OCI-LY7 (cell line): ENCODE data around the gene CPT2. TPM values are rescaled to one million over a fixed set of nuclear protein-coding genes. Genes with fewer than 3 reads are reported as not detected.

Experiments
- BruUV-seq: library from RNA; stranded (reverse); fragments of 400-500 nt; replicated peaks from 2 replicates; lab custom pipeline; 2021; lab: Mats Ljungman, UMichigan
- CTCF ChIA-PET: fragments of 300-600 bp; sonication (Branson Sonifier 250); formaldehyde crosslinking; loops from one replicate; lab custom pipeline; 2022; ENCODE audit warnings: antibody characterized with exemption; ENCODE audit not compliant: unreplicated experiment; lab: Charles Lee
- POLR2A ChIA-PET: fragments of 300-600 bp; sonication (Branson Sonifier 250); formaldehyde crosslinking; loops from one replicate; lab custom pipeline; 2022; ENCODE audit warnings: antibody characterized with exemption; lab: Charles Lee
- DNase-seq: peaks from one replicate; pipeline ENCODE4 v3.0.0-alpha.2; 2015; ENCODE audit warnings: low spot score
- H2AFZ ChIP-seq: fragments of 200-600 bp; sonication (generic), shearing (Covaris generic); 2 replicates; pipeline ENCODE4 v1.6.1; 2014; ENCODE audit warnings: mild to moderate bottlenecking, antibody characterized with exemption, low read length, moderate library complexity
- H3K27ac ChIP-seq: fragments of 200-600 bp; sonication (generic); 2 replicates; pipeline ENCODE4 v1.5.1; 2014; ENCODE audit warnings: mixed run types, low read depth, mild to moderate bottlenecking, moderate library complexity, low read length, inconsistent platforms; ENCODE audit not compliant: poor library complexity, severe bottlenecking
- H3K36me3 ChIP-seq: fragments of 200-600 bp; sonication (generic); 2 replicates; pipeline ENCODE4 v1.6.1; 2014; ENCODE audit warnings: mild to moderate bottlenecking, antibody characterized with exemption, low read length, moderate library complexity, mixed read lengths; ENCODE audit not compliant: insufficient read depth
- H3K4me1 ChIP-seq: fragments of 200-600 bp; sonication (generic); 2 replicates; pipeline ENCODE4 v1.5.1; 2014; ENCODE audit warnings: mild to moderate bottlenecking, low read length; ENCODE audit not compliant: insufficient read depth, poor library complexity, severe bottlenecking
- H3K4me2 ChIP-seq: fragments of 200-600 bp; sonication (generic); 2 replicates; pipeline ENCODE4 v1.6.1; 2014; ENCODE audit warnings: mild to moderate bottlenecking, low read length
- H3K4me3 ChIP-seq: fragments of 200-600 bp; sonication (generic); 2 replicates; pipeline ENCODE4 v1.5.1; 2014; ENCODE audit warnings: mild to moderate bottlenecking, low read depth, low read length; ENCODE audit not compliant: poor library complexity, severe bottlenecking
- H3K79me2 ChIP-seq: fragments of 200-600 bp; sonication (generic); 2 replicates; pipeline ENCODE4 v1.6.1; 2016; ENCODE audit warnings: low read depth, mild to moderate bottlenecking, low read length, moderate library complexity, mixed read lengths; ENCODE audit not compliant: insufficient read depth
- H3K9me2 ChIP-seq: fragments of 200-600 bp; sonication (generic); 2 replicates; pipeline ENCODE4 v1.6.1; 2016; ENCODE audit warnings: mild to moderate bottlenecking, low read length, mixed read lengths; ENCODE audit not compliant: insufficient read depth
- H3K9me3 ChIP-seq: fragments of 200-600 bp; sonication (generic); 2 replicates; pipeline ENCODE4 v1.6.1; 2014; ENCODE audit warnings: mild to moderate bottlenecking, mixed run types, low read length, mixed read lengths
- H4K20me1 ChIP-seq: fragments of 200-600 bp; sonication (generic); 2 replicates; pipeline ENCODE4 v1.6.1; 2014; ENCODE audit warnings: mild to moderate bottlenecking, antibody characterized with exemption, low read length, moderate library complexity, mixed read lengths; ENCODE audit not compliant: insufficient read depth
- CTCF ChIP-seq: fragments of 200-600 bp; sonication (generic); conservative IDR thresholded peaks from 2 replicates; pipeline ENCODE4 v1.5.1; 2014; ENCODE audit warnings: mild to moderate bottlenecking, antibody characterized with exemption, low read length, moderate library complexity, mixed read lengths
- EZH2phosphoT487 ChIP-seq: fragments of 200-600 bp; sonication (generic); IDR thresholded peaks from 2 replicates; pipeline ENCODE4 v1.6.1; 2018; ENCODE audit warnings: low read depth, borderline replicate concordance, mild to moderate bottlenecking, mixed run types, antibody characterized with exemption, low read length, moderate library complexity, mixed read lengths
- intact Hi-C: fragments of 100-400 bp; cut with micrococcal nuclease; formaldehyde crosslinking; loops from one replicate; pipeline ENCODE4 v1.10.0; 2022; ENCODE audit not compliant: unreplicated experiment
- total RNA-seq, 2 experiments: library from RNA; depleted of rRNA in 1 of 2; stranded (reverse); fragments of >200 nt in 1 of 2; shearing (Covaris generic) in 1 of 2; gene quantifications; 2 replicates each; pipeline ENCODE4 v1.2.3, GENCODE V29; 2014 to 2022

The CPT2 gene
- total RNA-seq, 2 experiments from 2014 or later: 19.9 to 26.6 TPM

- no peak overlapping the region for H3K4me2 ChIP-seq
- BruUV-seq: no TSS peak
- H3K4me1 ChIP-seq: peaks cover 5% of the 10 kb centered on the region
- intact Hi-C loops: no loop called here
- H3K36me3 ChIP-seq: no peaks in the 10 kb centered on the region
- DNase-seq: no peak
- no peaks in the 10 kb centered on the region for H4K20me1 ChIP-seq
- H3K79me2 ChIP-seq: no peaks in the 10 kb centered on the region
- H2AFZ ChIP-seq: no peak overlapping the region
- no peaks in the 10 kb centered on the region for H3K9me2 ChIP-seq
- no peak overlapping the region for H3K4me3 ChIP-seq
- POLR2A ChIA-PET: interaction anchor here (1.4 kb wide), 1 partner anchor 12 kb away, joined by 4 read pairs; no protein-coding TSS in a partner anchor
- no peak overlapping the region for H3K27ac ChIP-seq
- TF ChIP-seq CTCF (no peak), EZH2phosphoT487 (no peak)
- CTCF ChIA-PET: no interaction called here
- H3K9me3 ChIP-seq: no peaks in the 10 kb centered on the region
These were observed 48.5 kb upstream of the CPT2 start for GRCh38 chr1:53148123-53148522.

GRCh38 chr1:53153752-53154151 is 42.9 kb upstream of the CPT2 start:
- no peaks in the 10 kb centered on the region for H3K9me3 ChIP-seq
- H3K9me2 ChIP-seq: no peaks in the 10 kb centered on the region
- no peak overlapping the region for H3K4me2 ChIP-seq
- no peaks in the 10 kb centered on the region for H3K79me2 ChIP-seq
- H3K4me3 ChIP-seq: no peak overlapping the region
- H3K27ac ChIP-seq: no peak overlapping the region
- TF ChIP-seq EZH2phosphoT487: no peak
- no peaks in the 10 kb centered on the region for H3K36me3 ChIP-seq
- intact Hi-C loops: no loop called here
- POLR2A ChIA-PET: no interaction called here
- DNase-seq: no peak
- no peak overlapping the region for H2AFZ ChIP-seq
- no peaks in the 10 kb centered on the region for H3K4me1 ChIP-seq
- BruUV-seq: no TSS peak
- H4K20me1 ChIP-seq: no peaks in the 10 kb centered on the region
- CTCF ChIA-PET: no interaction called here

GRCh38 chr1:53154859-53155438 is 41.7 kb upstream of the CPT2 start:
- no TSS peak for BruUV-seq

More at GRCh38 chr1:53154859-53155438, 41.7 kb upstream of the CPT2 start:
- no peak overlapping the region for H2AFZ ChIP-seq
- H3K79me2 ChIP-seq: no peaks in the 10 kb centered on the region
- H4K20me1 ChIP-seq: no peaks in the 10 kb centered on the region
- no peaks in the 10 kb centered on the region for H3K9me3 ChIP-seq
- no peak overlapping the region for H3K4me2 ChIP-seq
- no peaks in the 10 kb centered on the region for H3K4me1 ChIP-seq
- ChIA-PET POLR2A (interaction anchor here (0.6 kb wide), 1 partner anchor 32 kb away, joined by 3 read pairs; no protein-coding TSS in a partner anchor), CTCF (no interaction called here)
- intact Hi-C loops: no loop called here
- TF ChIP-seq CTCF: no peak
- TF ChIP-seq EZH2phosphoT487: no peak
- H3K36me3 ChIP-seq: no peaks in the 10 kb centered on the region
- no peak overlapping the region for H3K4me3 ChIP-seq
- DNase-seq: no peak
- no peaks in the 10 kb centered on the region for H3K9me2 ChIP-seq
- no peak overlapping the region for H3K27ac ChIP-seq
